Urinary bladder (tissue), 4 donors: ENCODE data around the gene RARB. TPM values are rescaled to one million over a fixed set of nuclear protein-coding genes. Genes with fewer than 3 reads are reported as not detected.

Experiments used
- DNase-seq: peaks from one replicate; pipeline ENCODE4 v3.0.0-alpha.2; 2015; ENCODE audit errors: extremely low spot score
- H3K27ac ChIP-seq: one replicate; pipeline ENCODE4 v1.5.1; 2013; ENCODE audit warnings: low read depth, mild to moderate bottlenecking, moderate library complexity
- H3K36me3 ChIP-seq: one replicate; pipeline ENCODE4 v1.6.1; 2013; ENCODE audit warnings: mild to moderate bottlenecking, moderate library complexity; ENCODE audit not compliant: insufficient read depth
- H3K4me1 ChIP-seq: one replicate; pipeline ENCODE4 v1.6.1; 2013; ENCODE audit warnings: mild to moderate bottlenecking, moderate library complexity; ENCODE audit not compliant: insufficient read depth
- H3K4me3 ChIP-seq: one replicate; pipeline ENCODE4 v1.5.1; 2013; ENCODE audit warnings: low read depth, low read length
- WGBS: extraction: QIAGEN DNeasy Blood & Tissue Kit; methylation state at CpG from one replicate; pipeline ENCODE4 v1.1.7; 2013; 5-methylcytosine and 5-hydroxymethylcytosine counted together
- polyA plus RNA-seq: library from polyadenylated mRNA; stranded (reverse); fragments of 200-250 nt; gene quantifications from one replicate; pipeline ENCODE4 v1.2.3, GENCODE V29; 2013
- total RNA-seq: library from RNA; depleted of rRNA; stranded (reverse); fragments of >200 nt; gene quantifications from one replicate; pipeline ENCODE4 v1.2.3, GENCODE V29; 2014
- donor health status: healthy with polysubstance abuse.
- donor health status: healthy.

Gene RARB
- total and polyA plus RNA-seq, 2 donors = 12.3 to 70.7 TPM

DNA sequence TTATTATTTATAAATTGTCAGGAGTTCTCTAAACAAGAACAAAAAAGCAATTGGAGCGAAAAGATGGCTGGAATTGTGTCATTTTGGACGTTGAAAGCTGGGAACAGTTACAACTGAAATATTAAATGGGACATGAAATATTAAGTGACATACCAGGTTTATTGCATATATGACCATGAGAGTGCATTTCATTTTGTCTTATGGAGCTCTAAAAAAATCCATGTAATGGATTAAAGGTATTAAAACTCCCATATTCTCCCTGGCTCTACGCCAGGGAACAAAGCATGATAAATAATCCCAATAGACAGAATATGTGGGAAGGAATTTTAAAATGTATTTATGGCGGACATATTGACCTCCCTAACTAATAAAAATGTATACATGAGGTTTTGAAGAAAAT lies 17.7 kb downstream of the RARB start:
- no peak for DNase-seq
- Histone ChIP-seq H3K36me3 (no peaks in the 10 kb centered on the region), H3K27ac (no peak overlapping the region), H3K4me3 (no peak overlapping the region), H3K4me1 (no peaks in the 10 kb centered on the region)
- WGBS = 64% methylated on average over 4 of the region's 4 CpGs

- Histone ChIP-seq H3K4me1 (no peaks in the 10 kb centered on the region), H3K4me3 (no peak overlapping the region), H3K36me3 (no peaks in the 10 kb centered on the region), H3K27ac (no peak overlapping the region)
- no peak for DNase-seq
- 73% methylated on average over 3 of the region's 3 CpGs for WGBS
Observed at GRCh38 chr3:25447285-25447684, 19.2 kb downstream of the RARB start.

DNA sequence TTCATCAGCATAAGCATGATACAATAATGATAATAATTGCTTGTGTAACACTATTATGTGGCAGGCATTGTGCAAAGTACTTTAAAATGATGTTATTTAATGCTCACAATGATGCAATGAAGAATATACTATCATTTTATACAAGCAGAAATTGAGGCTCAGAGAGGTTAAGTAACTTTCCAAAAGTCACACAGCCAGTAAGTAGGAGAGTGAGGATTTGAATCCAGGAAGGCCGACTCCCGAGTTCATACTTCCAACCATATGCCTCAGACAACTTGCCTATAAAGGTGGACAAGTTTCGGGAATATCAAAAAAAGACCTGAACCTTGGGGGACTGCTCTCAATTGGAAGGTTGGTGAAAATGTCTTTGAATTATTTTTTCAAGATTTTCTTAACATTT lies 19.9 kb downstream of the RARB start:
- WGBS = 96% methylated on average over 3 of the region's 3 CpGs

DNA sequence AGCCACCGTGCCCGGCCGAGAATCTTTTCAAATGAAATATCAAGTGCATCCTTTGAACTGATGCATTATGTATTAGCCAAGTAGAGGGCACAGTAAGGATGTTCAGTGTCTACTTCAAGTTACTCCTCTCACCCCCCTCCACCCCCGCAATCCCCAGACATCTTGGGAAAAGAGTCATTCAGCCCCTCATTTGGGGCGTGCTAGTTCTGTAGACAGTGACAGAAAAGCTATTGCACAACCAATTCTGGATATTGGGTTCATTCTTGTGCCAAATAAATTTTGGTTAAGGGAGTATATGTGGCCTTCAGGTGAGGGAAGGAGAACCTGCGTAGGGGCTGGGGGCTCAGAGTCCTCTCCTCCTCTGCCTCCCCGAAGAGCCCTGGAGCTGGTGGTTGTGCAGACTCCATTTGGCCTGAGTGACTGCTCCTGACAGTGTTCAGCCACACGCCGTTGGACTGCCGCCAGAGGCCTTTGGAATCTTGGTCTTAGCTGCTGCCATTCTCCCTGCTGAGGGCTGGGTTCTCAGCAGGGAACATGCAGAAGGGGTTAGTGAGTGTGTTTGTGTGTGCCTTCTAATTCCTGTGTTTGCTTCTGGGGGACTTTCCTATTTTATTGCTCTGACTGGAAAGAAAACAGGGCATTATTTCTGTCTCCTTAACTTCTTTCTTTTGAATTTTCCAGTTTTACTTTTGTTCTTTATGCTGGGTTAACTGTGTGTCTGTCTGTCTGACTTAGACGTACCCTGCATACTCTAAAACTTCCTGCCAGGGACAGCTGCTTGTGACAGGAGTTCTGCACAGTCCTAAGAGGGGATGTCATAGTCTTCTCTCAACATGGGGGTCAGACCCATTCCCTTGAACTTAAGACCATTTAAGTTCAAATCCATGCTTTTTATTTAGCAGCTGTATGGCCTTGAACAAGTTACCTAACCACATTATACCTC lies 21.0 kb downstream of the RARB start:
- 46% methylated on average over 11 of the region's 11 CpGs for WGBS
- Histone ChIP-seq H3K27ac (no peak overlapping the region), H3K4me3 (no peak overlapping the region), H3K4me1 (no peaks in the 10 kb centered on the region), H3K36me3 (no peaks in the 10 kb centered on the region)
- DNase-seq = no peak

More for the DNA sequence above, 19.9 kb downstream of the RARB start:
- Histone ChIP-seq H3K27ac (no peak overlapping the region), H3K36me3 (no peaks in the 10 kb centered on the region), H3K4me1 (no peaks in the 10 kb centered on the region), H3K4me3 (no peak overlapping the region)
- no peak for DNase-seq

- no peaks in the 10 kb centered on the region for H3K4me1 ChIP-seq
- no peaks in the 10 kb centered on the region for H3K36me3 ChIP-seq
- no peak overlapping the region for H3K4me3 ChIP-seq
- DNase-seq = no peak
- whole genome bisulfite sequencing = 85% methylated on average over 8 of the region's 8 CpGs
- H3K27ac ChIP-seq = no peak overlapping the region
Observed at GRCh38 chr3:25449857-25450256, 21.8 kb downstream of the RARB start.

DNA sequence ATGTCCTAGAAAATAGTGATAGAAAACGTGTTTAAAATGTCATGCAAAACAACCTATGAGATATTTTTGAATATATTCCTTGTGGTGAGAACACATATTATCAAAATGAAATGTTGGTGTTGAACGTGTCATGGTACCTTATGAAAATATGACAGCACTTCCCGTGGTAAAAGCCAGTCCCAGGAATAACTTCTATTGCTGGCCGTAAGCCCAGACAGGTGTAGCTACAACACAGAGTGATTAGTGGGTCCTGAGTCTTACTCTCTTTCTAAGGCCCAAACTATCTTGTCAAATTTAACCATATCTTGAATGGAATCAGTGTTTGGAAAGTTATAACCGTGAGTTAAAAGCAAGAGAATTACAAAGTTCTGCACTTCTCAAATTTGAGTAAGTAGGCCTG lies 24.1 kb downstream of the RARB start:
- H3K4me1 ChIP-seq = peaks cover 1% of the 10 kb centered on the region
- no peak overlapping the region for H3K27ac ChIP-seq
- no peaks in the 10 kb centered on the region for H3K36me3 ChIP-seq
- no peak for DNase-seq
- no peak overlapping the region for H3K4me3 ChIP-seq
- 65% methylated on average over 5 of the region's 5 CpGs for WGBS

- 54% methylated on average over 2 of the region's 2 CpGs for WGBS
- H3K36me3 ChIP-seq = no peaks in the 10 kb centered on the region
- no peak overlapping the region for H3K27ac ChIP-seq
- DNase-seq = no peak
- no peak overlapping the region for H3K4me3 ChIP-seq
- peaks cover 1% of the 10 kb centered on the region for H3K4me1 ChIP-seq
Observed at GRCh38 chr3:25452740-25453139, 24.7 kb downstream of the RARB start.

DNA sequence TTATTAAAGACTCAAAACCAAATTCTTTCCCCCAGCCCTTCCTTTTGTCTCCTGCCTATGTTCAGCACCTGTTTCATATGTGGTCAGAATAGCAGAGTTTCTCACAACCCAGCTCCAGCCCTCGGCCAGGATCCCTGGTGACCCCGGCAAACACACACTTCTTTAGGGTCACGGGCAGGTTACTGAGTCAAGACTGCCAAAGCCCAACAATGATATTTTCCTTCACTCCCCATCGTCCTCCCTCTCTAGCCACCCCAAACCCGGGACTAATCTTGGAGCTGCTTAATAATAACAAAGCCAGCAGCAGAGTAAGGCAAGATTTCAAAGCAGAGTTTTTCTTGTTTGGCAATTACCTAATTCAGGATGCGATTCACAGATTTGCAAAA lies 25.5 kb downstream of the RARB start:
- Histone ChIP-seq H3K36me3 (no peaks in the 10 kb centered on the region), H3K4me1 (peaks cover 1% of the 10 kb centered on the region), H3K27ac (no peak overlapping the region), H3K4me3 (no peak overlapping the region)
- 25% methylated on average over 6 of the region's 6 CpGs for WGBS
- DNase-seq = no peak

DNA sequence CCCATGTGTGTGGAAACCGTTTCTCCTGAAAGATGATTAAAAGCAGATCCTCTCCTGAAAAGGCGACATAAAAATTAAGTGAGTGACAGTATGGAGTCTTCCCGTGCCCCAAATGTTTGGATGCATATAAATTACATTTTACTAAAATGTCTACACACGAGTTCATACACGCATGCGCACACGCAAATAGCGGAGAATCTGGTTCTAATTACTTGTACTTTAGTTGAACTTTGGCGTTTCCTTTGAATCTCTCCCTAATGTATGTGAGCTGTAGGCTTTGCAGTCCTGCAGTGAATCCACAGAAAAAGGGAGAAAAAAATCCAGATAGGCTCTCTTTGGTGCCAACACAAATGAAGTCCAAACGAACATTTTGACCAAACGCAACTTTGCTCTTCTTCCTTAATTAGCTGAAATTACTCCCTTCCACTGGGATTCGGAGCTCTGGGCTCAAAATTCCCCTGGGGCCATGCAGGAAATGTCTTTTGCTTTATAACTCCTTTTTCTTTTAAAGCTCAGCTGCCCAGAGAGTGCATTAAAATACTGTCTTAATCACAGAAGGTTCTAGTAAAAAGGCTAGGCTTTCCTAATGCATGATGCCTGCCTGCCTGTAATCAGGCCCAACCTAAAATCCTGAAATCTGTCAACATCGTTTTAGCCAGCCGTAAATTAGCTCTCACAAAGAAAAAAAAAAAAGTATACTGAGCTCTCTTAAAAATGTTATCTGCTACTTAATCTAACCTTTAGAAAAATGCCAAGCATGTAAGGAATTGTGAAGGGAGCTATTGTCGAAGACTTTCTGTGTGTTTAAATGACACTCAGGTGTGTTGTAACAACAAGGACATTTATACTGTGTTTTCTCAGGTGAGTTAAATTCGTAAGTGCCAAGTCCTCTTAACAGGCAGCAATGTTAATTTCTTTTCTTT lies 26.2 kb downstream of the RARB start:
- Histone ChIP-seq H3K27ac (no peak overlapping the region), H3K36me3 (no peaks in the 10 kb centered on the region), H3K4me3 (peak overlapping the region; percentile 25), H3K4me1 (peaks cover 1% of the 10 kb centered on the region)
- 27% methylated on average over 16 of the region's 16 CpGs for WGBS
- DNase-seq = no peak

GRCh38 chr3:25455441-25456132 lies 27.5 kb downstream of the RARB start:
- H3K27ac ChIP-seq = no peak overlapping the region
- H3K4me1 ChIP-seq = peaks cover 1% of the 10 kb centered on the region
- H3K36me3 ChIP-seq = no peaks in the 10 kb centered on the region
- WGBS = 31% methylated on average over 8 of the region's 8 CpGs
- peak; percentile 73 for DNase-seq
- H3K4me3 ChIP-seq = no peak overlapping the region

GRCh38 chr3:25456723-25457670 lies 28.9 kb downstream of the RARB start:
- Histone ChIP-seq H3K36me3 (no peaks in the 10 kb centered on the region), H3K4me3 (no peak overlapping the region), H3K27ac (no peak overlapping the region), H3K4me1 (peaks cover 1% of the 10 kb centered on the region)
- DNase-seq = no peak
- 70% methylated on average over 7 of the region's 7 CpGs for WGBS

GRCh38 chr3:25457671-25458419 lies 29.8 kb downstream of the RARB start:
- Histone ChIP-seq H3K4me3 (no peak overlapping the region), H3K36me3 (no peaks in the 10 kb centered on the region), H3K27ac (no peak overlapping the region), H3K4me1 (peaks cover 1% of the 10 kb centered on the region)
- DNase-seq = no peak
- WGBS = 39% methylated on average over 7 of the region's 7 CpGs
